Embryonic facial prominence (tissue), 1 donor: ENCODE data around the gene PSTPIP1.

Experiments used
- DNase-seq: peaks from one replicate; pipeline ENCODE4 v3.0.0-alpha.2; 2016; ENCODE audit errors: extremely low spot score

PSTPIP1 gene

DNA sequence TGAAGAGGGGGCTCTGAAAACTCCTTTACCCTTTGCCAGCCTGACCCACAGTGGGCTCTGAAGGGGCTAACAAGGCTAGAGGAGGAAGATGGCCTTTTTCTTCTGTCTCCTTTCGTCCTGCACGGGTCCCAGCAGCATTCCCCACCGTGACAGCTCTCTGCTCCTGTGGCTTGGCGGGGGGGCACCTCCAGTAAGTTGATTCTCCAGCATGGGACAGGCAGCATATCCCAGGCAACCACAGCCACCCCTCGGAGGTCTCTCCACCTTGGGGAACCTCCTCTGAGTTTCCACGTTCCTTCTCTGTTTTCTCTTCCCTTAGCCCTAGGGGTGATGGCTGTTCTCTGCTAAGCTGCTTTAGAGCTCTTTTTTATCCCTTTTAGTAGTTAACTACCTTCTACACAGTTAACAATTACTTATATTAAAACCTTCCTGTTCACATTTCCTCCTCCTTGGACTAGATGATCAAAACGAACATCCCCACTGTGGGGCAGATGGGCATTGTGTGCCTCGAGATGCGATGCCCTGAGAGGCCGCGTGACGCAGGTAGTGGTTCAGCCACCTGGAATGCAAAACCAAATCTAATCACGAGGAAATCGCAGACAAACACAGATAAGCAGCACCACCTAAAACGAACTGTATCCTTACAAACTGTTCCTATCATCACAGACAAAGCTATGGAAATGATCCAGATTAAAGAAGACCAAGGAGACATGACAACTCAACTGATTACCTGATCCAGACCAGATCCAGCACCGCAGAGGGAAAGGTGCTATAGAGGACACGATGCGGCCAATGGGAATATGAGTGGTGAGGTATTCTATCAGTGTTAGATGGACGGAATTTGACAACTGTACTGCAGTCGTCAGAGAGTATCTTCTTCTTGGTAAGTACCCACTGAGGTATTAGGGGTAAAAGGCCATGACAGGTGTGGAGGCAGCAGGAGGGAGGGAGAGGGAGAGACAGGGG, 48.3 kb downstream of the PSTPIP1 start:
- DNase-seq: no peak

DNA sequence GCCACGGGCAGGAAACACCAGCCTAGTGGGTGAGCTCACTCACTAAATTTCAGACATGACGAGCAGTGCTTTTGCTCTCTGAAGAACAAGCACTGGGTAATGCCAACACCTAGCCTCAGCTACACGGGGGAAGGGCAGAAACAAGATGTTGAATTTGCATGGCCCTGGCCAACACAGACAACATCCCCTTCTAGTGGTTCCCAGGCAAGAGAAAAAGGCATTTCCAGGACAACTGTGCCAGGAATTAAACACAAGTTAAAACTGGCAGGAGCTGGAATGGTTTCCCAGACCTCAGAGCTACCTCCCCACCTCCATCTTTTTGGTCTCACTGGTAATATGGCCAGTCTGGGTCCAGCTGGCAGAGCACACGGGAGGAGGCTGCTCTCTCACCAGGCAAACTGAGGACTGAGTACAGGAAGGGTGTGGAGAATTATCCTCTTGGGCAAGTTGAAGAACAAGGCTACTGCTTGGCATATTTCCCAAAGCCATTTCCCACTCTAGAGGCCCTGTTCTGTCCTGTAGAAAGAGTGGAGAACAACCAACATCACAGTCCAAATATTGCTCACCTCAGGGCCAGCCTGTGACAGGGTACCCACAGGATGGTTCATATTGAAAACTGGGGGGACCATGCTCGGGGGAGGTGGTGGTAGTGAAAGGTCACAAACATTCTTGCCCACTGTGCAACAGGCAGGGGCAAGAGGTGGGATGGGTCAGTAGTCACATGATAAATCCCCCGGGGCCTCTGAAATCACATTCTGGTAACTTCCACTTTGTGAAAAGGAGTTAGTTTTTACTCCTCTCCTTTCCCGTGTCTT, 49.5 kb downstream of the PSTPIP1 start:
- DNase-seq: no peak

DNA sequence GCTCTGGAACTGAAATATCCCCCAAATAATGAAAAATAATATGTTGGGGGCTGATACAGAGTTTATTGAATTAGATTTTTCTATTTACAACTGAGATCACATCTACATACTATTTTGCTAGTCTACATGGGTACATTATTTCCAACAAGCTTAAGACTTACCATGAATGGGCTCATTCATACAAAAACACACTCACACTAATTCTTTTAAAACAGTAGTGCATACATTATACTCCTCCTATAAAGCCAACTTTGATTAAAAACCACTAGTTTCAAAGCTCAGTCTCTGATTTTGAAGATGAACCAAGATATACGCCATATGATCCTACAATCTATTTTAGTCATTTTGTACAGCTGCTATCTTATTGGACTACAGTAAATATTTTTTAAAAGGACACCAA, 51.1 kb downstream of the PSTPIP1 start:
- no peak for DNase-seq

DNA sequence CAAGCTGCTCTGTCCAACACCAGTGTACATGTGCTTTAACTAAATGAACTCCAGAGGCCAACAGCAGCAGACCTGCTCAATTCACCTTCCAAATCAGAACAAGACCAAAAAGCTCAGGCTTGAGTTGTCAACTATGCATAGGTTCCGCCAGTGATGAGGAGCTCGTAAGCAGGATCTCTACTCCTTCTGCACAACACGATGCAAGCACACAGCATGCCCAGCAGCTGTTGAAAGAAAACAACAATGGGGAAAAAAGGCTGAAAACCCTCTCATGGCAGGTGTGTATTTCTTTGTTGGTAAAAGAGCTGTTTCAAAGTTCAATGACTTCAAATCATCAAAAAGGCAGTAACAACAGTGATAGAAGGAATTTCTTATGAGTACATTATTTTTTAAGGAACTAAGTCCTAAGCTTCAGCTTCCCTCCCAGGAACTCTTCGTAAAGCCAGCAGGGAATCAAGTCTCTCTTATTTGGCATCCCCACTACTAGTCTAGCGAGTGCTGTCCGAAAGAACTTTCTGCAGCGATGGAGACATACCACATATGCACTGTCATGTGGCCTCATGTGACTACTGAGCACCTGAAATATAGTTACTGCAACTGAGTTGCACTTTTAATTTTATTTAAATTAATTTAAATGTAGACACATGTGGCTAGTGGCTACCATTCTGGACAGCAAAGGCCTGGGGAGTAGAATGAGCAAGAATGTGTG, 51.9 kb downstream of the PSTPIP1 start:
- DNase-seq: no peak

DNA sequence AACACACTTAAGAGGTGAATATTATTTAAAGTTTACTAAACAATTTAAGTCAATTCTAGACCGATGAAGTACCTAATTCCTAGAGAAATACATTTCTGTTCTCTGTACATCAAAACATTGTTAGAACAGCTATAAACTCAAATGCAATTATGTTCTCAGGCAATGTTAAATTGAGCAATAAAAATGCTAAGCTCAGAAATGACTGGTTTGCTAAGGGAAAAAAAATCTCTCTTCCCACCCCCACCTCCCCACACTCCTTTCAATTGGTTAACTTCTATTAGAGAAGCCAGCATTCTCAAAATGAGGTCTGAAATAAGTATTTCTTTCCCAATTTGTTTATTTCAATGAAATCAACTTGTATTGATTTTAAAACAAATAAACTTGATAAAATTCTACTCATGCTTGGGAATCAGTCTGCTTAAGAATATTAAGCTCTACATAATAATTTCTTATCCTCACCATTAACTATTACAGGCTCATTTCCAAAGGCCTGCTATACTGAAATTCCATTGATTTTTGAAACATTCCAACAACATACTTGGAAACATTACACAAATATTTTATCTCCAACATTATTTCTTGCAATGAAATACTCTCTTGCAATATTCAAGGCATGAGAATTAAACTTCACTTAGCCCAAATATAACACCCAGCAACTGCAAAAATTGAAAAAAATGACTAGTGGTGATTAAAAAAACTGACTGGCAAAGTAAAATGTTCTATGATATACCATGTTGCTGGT, 53.4 kb downstream of the PSTPIP1 start:
- DNase-seq: no peak

DNA sequence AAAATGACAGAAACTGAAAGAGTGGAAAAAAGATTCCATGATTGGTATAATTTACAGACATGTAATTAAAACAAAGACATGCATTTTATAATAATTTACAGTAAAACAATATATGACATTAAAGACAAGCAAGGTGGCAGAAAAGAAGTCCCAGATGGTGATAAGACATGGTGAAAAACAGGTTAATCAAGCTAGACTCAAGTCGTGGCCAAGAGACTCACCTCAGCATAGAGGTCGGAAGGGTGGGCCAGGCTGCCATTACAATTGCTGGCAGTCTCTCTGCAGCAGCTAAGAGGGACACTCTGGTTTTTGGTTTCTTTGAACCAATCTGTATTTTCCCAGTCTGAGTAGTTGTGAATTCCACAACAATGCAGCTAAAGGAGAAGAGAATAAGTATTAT, 57.6 kb downstream of the PSTPIP1 start:
- DNase-seq: no peak

DNA sequence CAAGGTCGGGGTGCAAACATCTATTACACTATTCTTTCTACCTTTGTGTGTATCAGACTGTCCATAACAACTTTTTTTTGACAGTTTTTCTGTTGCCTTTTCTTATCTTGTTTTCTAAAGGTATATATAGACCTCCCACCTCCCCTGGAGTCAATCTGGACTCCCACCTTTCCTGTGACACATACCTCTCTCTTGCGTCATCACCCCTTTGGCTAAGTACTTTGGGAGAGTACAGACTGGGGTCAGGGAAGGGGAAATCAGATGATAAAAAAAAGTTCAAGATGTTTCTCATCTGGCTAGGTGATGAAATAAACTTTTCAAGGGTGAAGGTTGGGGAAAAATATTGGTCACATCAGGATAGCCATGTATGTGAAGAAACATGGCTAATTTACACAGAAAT, 58.8 kb downstream of the PSTPIP1 start:
- DNase-seq: no peak

DNA sequence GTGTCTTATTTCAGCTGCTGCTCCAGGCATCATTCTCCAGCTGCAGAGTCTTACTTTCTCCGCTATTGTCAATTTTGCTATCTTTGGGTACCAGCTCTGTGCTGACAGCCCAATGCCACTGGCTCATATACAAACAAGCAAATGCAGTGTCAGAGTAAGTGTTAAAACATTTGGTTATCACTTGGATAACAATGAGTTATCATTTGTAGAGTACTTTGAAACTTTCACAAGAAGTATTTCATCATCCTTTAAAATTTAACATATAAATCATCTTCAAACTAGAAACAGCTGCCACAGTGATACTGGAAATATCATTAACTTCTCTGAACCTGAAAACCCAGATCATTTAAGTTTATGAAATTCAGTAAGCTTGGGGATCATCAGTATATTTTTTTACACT, 62.1 kb downstream of the PSTPIP1 start:
- no peak for DNase-seq

DNA sequence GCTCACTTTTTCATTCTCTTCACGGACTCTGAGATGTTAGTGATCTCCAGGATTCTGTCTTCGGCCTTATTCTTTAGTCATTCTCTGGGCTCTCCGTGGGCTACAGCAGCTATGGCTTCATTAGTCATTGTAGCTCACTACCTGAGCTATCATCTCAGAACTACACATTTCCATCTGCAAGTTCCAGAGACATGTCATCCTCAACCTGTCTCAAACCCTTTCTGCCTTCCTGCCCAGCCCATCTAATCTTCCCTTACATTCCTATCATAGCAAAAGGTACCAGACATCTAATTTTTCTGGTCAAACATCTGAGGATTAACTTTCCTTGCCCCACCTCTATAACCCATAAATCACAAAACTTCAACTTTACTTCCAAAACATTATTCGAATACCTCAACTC, 62.8 kb downstream of the PSTPIP1 start:
- no peak for DNase-seq

DNA sequence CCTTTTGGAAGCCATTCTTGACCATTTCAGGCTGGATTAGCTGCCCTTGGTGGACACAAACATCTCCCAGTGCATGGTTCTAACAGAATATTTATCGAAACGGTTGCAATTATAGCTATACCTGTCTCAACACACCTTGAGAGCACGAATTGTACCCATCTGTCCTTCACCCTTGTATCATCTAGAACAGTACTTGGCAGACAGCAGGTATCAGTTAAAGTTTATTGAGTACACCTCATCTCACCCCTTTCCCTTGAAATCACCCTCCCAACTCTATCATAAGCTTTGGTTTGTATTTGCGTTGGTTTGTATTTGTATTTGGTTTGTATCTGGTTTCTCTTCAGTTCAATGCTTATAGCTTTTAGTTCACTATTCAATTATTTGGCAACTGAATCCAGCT, 63.5 kb downstream of the PSTPIP1 start:
- no peak for DNase-seq

DNA sequence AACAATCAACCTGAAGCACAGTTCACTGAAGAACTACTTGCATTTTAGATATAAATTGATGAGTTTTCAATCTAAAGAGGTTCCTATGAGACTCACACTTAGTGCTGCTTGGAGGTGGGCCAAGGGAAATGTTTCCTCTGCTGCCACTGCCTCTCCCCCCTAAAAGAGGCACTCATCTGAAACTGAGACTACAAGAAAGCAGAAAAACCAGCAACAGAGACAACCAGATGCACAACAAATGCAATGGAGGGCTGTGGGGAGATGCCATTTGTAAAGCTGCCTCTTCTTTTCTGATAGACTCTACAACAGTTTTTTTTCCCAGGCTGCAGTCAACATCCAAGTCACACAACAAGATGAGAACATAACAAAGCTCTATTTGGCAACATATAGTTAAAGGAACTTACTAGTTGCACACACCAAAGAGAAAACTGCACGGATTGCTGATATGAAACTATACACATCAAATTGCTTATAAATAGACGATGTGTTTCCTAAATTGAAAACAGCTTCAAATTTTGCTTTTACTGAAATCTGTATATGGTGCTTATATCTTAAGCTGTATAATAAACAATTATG, 64.9 kb downstream of the PSTPIP1 start:
- no peak for DNase-seq

DNA sequence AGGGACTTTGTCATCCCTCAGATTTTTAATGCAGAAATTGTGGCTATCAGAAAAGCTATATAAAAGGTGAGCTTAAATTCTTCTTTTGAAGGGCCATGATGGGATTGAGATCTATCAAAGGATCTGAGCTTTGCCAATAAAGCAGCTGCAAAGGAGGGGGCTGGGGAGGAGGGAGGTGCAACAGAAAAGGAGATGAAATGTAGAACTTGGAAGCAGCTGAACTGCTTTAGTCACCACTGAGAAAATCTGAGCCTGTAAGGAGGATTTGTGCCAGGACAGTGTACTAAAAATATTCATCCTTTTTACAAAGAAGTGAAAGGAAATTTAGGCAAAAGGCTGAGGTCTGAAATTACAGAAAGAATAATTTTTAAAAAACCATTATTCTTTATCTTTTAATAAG, 65.6 kb downstream of the PSTPIP1 start:
- no peak for DNase-seq

DNA sequence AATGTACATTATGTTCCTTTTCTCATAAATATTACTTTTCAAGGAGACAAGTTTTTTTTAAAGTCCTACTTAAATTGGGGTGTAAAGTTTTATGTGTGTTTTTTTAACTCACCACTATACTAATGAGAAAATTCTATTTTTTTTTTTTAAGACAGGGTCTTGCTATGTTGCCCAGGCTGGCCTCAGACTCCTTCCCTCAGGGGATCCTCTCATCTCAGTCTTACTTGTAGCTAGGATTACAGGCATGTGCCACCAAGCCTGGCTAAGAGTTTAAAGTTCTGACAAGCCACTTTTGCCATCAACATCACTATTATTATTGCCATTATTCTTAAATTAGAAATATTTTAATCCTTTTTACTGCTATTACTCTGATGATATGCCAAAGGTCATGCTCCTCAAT, 68.3 kb downstream of the PSTPIP1 start:
- DNase-seq: no peak

DNA sequence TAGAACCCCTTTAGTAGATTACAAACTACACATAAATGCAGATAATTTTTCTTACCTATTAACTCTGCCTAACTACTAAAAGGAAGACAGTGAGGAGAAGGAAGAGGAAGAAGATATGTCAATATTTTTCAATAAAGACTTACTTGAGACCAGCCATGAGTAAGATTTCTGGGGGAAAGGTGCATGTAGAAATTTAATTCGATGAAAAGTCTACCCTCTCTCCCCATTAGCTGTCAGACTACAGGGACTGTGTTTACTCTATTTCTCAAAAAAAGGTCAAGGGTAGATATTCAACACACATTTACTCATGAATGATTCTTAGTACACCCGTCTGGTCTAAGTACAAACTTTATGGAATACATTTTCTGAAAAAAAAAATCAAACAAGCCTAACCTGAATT, 69.1 kb downstream of the PSTPIP1 start:
- no peak for DNase-seq

DNA sequence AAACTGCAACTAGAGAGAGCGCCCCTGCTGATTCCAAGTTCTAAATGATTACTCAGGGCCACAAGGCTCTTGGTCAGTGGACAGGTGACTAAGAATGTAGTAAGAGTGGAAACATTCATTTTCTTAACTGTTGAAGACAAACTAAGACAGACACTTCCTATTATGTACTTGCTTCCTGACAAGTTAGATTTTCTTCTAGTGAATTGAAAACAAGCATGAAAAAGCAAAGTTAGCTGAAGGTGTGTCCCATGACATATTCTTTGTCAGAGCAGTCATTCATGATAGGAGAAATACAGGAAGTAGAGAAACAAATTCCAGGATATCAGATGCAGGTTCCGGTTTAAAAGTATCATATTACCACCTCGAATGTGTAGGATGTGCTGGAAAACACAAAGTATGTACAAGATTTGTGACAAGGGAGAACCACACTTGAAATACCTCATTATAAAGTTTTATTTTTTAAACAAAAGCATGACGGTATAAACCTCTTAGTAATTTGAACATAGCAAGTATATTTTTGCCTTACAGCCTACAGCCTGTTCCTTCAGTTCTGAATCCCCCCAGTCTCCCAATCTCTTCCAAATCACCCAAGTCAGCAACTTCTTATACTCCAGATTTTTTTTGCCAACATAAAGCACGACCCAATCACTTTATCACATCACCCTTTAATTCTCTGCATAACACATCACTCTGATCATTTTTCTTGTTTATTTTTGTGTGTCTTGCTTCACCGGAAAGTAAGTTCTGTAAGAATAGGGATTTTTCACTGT, 69.8 kb downstream of the PSTPIP1 start:
- DNase-seq: no peak

DNA sequence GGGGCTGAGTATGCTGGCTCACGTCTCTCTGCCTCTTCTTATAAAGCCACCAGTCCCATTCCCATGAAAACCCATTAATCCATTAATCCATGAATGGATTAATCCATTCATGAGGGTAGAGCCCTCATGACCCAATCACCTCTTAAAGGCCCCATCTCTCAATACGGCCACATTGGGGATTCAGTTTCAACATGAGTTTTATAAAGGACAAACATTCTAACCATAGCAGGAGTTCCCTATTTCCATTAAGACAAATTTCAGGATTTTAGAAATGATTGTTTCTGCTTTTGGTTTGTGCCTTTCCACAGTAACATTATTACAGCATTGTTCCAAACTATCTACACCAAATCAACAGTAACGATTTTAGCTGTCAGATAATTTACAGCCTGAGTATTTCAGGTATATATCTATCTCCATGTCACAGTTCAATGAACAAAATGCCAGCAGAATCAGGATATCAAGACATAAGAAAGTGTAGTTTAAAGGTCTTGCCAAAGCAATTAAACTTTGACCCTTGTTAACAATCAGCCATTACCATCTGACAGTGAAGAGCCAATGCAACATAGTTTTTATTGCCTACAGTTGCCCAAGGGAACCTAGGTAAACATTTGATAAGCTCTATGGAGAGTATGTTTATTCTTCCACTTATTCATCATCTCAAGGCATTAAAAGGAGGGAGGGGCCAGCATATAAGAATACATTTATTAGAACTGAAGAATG, 72.2 kb downstream of the PSTPIP1 start:
- no peak for DNase-seq

DNA sequence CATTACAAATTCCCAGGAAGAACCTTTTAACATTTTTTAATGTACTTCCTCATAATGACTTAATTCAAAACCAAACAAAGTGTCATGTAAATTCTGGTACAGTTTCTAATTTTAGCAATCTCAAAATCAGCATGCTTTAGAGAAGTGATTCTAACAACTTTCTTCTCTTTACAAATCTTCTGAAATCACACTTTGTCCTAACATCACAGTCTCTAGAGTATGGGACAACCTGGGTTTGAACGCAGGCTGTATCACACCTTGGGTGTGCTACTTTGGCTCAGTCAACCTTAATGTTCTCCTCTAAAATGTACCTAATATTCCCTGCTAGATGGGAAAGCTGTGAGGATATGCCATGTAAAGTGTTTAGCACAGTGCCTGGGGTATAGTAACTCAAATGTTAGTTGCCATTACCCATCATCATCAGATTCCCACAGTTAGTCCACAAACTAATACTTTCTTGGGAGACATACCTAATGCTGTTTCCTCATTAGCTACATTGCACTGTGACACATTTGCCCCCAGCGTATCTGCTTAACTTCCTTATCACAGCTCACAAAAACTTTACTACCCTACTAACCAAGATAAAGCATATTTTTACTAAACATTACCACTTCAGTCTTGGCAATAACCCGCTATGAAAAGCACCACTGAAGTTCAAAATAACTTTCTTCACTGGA, 72.9 kb downstream of the PSTPIP1 start:
- no peak for DNase-seq

DNA sequence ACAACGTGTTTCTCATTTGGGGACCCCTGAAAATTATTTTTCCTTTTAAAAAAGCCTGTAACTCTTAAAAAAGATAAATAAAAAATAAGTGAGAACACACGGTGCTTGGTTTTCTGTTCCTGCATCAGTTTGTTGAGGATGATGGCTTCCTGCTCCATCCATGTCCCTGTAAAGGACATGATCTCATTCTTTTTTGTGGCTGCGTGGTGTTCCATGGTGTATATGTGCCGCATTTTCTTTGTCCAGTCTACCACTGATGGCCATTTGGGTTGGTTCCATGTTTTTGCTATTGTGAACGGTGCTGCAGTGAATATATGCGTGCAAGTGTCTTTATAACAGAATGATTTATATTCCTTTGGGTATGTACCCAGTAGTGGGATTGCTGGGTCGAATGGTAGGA, 73.7 kb downstream of the PSTPIP1 start:
- DNase-seq: no peak

DNA sequence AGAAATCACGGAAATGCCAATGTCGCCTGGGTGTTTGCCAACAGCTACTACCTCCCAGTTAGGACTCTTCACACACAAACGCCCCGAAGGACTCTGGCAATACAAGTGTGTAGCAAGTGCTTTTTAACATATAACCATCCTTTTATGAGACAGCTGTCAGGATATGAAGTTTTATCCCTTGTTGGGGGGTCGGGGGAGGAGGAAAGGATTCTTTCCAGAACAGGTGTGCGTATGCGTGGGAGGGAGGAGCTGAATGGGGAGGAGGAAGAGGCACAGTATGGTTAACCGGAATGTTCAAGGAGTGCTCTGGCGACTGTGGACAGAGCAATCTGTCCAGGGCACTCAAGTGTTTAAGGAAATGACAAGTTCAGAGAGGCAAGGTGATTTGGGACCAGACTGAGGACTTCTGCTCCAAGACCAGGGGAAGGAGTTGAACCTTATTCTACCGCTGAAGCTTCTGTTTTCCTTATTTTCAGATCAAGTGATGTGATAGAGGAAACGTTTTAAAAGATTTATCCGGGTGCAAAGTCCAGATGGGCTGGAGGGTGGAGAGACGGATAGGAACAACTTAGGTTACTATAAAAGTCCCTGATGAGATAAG, 74.7 kb downstream of the PSTPIP1 start:
- DNase-seq: no peak
